Panc1 (cell line): ENCODE results near the gene TRAPPC12.

ENCODE experiments used
- POLR2AphosphoS5 ChIP-seq: IDR thresholded peaks from 2 replicates; pipeline ENCODE4 v1.6.1; 2012; ENCODE audit warnings: mild to moderate bottlenecking, low read depth, low read length, moderate library complexity
- TCF7L2 ChIP-seq: IDR thresholded peaks from 2 replicates; pipeline ENCODE4 v1.6.1; 2011; ENCODE audit warnings: mild to moderate bottlenecking, low read depth, low read length, inconsistent platforms
- TF ChIP-seq, protein P1 (sequence below): fragments of 450-650 bp; IDR thresholded peaks from 2 replicates; pipeline ENCODE4 v1.5.1; 2017; ENCODE audit warnings: mild to moderate bottlenecking
- TF ChIP-seq, protein P2 (sequence below), 2 experiments: IDR thresholded peaks; 2 replicates each; pipeline ENCODE4 v1.6.1; 2011 to 2012; ENCODE audit warnings: low read depth in 2 of 2, control low read depth in 1 of 2, low read length in 1 of 2, mild to moderate bottlenecking in 1 of 2, moderate library complexity in 1 of 2; ENCODE audit not compliant: insufficient read depth in 1 of 2

DNA sequence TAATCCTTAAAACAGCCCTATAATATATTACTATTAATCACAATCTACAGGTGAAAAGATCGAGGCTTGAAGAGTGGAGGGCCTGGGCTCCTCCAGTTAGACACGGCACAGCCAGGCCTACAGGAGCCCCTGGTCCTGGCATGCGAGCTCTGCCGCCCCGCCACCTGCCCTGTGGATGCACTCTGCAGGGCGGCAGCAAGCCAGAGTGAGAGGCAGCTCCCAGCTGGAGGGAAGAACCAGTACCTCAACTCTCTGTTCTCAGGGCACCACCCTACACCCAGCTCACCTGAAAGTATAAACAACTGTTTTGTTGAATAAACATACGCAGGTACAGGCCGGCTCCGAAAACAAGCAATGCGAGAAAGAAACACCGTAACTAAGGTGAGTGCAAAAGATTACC lies 36.5 kb upstream of the TRAPPC12 start:
- TF ChIP-seq, protein P1, sequence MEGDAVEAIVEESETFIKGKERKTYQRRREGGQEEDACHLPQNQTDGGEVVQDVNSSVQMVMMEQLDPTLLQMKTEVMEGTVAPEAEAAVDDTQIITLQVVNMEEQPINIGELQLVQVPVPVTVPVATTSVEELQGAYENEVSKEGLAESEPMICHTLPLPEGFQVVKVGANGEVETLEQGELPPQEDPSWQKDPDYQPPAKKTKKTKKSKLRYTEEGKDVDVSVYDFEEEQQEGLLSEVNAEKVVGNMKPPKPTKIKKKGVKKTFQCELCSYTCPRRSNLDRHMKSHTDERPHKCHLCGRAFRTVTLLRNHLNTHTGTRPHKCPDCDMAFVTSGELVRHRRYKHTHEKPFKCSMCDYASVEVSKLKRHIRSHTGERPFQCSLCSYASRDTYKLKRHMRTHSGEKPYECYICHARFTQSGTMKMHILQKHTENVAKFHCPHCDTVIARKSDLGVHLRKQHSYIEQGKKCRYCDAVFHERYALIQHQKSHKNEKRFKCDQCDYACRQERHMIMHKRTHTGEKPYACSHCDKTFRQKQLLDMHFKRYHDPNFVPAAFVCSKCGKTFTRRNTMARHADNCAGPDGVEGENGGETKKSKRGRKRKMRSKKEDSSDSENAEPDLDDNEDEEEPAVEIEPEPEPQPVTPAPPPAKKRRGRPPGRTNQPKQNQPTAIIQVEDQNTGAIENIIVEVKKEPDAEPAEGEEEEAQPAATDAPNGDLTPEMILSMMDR, result no peak
- TF ChIP-seq, protein P2, sequence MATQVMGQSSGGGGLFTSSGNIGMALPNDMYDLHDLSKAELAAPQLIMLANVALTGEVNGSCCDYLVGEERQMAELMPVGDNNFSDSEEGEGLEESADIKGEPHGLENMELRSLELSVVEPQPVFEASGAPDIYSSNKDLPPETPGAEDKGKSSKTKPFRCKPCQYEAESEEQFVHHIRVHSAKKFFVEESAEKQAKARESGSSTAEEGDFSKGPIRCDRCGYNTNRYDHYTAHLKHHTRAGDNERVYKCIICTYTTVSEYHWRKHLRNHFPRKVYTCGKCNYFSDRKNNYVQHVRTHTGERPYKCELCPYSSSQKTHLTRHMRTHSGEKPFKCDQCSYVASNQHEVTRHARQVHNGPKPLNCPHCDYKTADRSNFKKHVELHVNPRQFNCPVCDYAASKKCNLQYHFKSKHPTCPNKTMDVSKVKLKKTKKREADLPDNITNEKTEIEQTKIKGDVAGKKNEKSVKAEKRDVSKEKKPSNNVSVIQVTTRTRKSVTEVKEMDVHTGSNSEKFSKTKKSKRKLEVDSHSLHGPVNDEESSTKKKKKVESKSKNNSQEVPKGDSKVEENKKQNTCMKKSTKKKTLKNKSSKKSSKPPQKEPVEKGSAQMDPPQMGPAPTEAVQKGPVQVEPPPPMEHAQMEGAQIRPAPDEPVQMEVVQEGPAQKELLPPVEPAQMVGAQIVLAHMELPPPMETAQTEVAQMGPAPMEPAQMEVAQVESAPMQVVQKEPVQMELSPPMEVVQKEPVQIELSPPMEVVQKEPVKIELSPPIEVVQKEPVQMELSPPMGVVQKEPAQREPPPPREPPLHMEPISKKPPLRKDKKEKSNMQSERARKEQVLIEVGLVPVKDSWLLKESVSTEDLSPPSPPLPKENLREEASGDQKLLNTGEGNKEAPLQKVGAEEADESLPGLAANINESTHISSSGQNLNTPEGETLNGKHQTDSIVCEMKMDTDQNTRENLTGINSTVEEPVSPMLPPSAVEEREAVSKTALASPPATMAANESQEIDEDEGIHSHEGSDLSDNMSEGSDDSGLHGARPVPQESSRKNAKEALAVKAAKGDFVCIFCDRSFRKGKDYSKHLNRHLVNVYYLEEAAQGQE (IDR thresholded peaks at IDR 0.05; ENCODE audit: insufficient read depth in 1 of 2, low read depth in 2 of 2, low read length in 1 of 2), result no peak
- TF ChIP-seq POLR2AphosphoS5 (no peak), TCF7L2 (no peak)
